Activated CD8-positive, alpha-beta memory T cell treated with anti-CD3 and anti-CD28 coated beads, Interleukin-2, amount 50 U/mL, for 4 hours (primary cell): ENCODE data around the gene ADAMTS10.
A peak's percentile ranks its signal among the peaks of the same experiment; 100 is the strongest.
"Not testable (repeated sequence)": the region's sequence is repeated elsewhere in the genome, so short reads cannot be mapped to it uniquely, and the experiment has no call there.

Experiments used
- DNase-seq: peaks from one replicate; pipeline ENCODE4 v3.0.0-alpha.2; 2020

Gene ADAMTS10

GRCh38 chr19:8622886-8623285, 12.4 kb upstream of the ADAMTS10 start:
- not testable (repeated sequence) for DNase-seq

DNA sequence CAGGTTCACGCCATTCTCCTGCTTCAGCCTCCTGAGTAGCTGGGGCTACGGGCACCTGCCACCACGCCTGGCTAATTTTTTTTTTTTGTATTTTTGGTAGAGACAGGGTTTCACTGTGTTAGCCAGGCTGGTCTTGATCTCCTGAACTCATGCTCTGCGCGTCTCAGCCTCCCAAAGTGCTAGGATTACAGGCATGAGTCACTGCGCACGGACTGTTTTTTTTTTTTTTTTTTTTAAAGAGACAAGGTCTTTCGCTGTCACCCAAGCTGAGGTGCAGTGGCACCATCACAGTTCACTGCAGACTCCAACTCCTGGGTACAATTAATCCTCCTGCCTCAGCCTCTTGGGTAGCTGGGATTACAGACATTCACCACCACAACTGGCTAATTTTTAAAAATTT, 8.2 kb upstream of the ADAMTS10 start:
- no peak for DNase-seq

- no peak for DNase-seq
Observed at GRCh38 chr19:8617984-8618383, 7.5 kb upstream of the ADAMTS10 start.

GRCh38 chr19:8617325-8617724, 6.8 kb upstream of the ADAMTS10 start:
- not testable (repeated sequence) for DNase-seq

DNA sequence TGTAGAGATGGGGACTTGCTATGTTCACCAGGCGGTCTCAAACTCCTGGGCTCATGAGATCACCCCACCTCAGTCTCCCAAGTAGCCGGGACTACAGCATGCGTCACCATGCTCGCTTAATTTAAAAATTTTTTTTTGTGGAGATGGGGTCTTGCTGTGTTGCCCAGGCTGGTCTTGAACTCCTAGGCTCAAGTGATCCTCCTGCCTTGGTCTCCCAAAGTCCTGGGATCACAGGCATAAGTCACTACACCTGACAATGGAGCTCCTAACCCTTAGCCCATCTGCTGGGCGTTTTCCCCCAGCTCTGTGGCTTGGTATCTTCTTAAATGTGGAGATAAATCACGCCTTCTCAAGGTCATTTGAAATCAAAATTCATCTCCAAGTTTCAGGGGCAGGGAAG, 6.3 kb upstream of the ADAMTS10 start:
- no peak for DNase-seq

DNA sequence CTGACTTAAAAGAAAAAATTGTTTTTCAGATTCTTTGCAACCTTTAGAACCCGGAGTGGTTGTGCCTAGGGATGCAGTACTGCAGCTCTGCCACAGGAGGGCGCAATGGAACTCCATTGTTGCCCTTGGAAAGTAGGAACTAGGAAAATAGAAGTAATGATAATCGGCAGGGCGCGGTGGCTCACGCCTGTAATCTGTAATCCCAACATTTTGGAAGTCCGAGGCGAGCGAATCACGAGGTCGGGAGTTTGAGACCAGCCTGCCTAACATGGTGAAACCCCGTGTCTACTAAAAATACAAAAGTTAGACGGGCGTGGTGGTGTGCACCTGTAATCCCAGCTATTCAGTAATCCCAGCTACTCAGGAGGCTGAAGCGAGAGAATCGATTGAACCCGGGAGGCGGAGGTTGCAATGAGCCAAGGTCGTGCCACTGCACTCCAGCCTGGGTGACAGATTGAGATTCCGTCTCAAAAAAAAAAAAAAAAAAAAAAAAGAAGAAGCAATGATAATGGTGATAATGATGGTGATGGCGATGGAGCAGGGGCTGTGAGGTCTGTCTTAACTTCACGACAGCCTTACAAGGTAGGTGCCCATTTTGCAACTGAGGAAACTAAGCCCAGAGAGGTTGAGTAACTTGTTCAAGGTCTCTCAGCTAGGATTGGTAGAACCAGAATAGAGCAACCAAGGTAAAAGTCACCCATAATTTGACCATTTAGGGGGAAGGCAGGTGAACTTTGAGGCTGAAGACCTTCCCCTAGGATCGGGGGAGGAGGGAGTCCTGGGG, 5.5 kb upstream of the ADAMTS10 start:
- peak; percentile 63 for DNase-seq

DNA sequence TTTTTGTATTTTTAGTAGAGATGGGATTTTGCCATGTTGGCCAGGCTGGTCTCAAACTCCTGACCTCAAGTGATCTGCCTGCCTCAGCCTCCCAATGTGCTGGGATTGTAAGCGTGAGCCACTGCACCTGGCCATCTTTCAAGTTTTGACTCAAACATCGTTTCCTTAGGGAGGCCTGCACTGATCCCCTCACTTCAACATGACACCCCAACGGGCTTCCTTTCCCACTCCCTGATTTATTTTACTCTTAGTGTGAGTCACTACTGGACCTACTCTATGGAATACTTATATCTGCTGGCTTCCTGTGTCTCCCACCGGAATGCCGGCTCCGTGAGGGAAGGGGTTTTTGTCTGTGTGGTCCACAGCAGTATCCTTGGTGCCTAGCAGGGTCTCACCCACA, 4.5 kb upstream of the ADAMTS10 start:
- DNase-seq: no peak

DNA sequence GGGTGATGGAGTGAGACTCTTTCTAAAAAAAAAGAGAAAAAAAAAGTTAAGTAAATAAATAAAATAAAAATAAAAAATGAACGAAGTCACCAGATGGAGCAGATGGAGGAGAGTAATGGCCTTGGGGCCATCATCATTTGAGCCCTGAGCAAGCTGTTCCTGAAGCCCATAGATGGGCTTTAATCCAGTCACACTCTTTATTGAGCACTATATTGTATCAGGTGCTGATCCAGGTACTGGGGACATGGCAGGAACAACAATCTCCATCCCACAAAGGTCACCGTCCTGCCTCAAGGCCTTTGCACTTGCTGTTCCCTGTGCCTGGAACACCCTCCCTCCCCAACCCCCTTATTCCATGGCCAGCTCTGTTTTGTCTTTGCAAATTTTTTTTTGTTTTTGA, 3.9 kb upstream of the ADAMTS10 start:
- no peak for DNase-seq

DNA sequence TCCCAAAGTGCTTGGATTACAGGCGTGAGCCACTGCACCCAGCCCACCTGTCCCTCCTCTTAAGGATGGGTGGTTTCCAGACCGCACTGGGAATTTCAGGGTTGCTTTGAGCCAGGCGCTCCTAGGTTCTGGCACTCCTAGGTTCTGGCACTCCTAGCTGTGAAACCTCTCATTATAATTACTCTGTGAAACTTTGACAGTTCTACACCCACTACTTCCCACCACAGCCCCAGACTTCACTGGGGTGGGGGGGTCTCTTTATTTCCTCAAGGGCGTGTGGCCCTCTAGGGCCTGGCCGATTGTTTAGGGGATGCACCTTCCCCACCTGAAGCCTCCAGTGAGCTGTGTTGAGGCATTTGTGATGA, 2.3 kb upstream of the ADAMTS10 start:
- DNase-seq: no peak

GRCh38 chr19:8611877-8612806, 1.6 kb upstream of the ADAMTS10 start:
- no peak for DNase-seq

DNA sequence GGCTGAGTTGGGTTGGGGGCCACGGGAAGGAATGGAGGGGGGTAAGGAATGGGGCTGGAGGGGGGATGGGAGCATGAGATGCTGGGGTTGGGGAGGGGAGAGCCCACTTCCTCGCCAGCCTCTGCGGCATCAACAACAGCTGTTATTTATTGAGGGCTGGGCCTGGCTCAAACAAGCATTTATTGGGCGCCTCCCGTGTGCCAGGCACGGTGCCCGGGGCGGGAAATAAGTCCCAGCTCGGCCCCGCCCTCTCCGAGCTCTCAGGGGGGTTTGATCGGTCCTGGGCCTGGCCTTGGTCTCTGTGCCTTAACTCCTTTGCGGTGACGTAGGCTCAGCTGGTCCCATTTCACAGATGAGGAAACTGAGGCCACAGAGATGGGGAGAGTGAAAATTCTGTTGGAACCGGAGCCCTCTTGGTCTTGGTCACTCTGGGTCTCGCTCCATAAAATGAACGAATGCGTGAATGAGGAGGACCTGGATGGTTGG, 919 bp upstream of the ADAMTS10 start:
- no peak for DNase-seq

DNA sequence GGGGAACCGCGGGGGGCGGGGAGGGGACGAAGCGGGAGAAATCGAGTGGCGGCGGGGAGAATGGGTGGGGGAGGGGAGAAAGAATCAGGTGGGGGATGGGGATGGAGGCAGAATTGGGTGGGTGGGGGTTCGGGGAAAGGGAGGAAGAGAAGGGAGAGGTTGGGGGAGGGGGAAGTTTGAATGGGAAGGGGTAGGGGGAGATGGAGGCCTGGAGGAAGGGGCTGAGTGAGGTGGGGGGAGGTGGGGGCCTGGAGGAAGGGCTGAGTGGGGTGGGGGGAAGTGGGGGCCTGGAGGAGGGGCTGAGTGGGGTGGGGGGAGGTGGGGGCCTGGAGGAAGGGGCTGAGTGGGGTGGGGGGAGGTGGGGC, 403 bp upstream of the ADAMTS10 start:
- DNase-seq: no peak

GRCh38 chr19:8609279-8610040, 1.1 kb downstream of the ADAMTS10 start:
- no peak for DNase-seq

GRCh38 chr19:8608941-8609278, 1.6 kb downstream of the ADAMTS10 start:
- no peak for DNase-seq

- no peak for DNase-seq
Observed at GRCh38 chr19:8607386-8607785, 3.1 kb downstream of the ADAMTS10 start.

DNA sequence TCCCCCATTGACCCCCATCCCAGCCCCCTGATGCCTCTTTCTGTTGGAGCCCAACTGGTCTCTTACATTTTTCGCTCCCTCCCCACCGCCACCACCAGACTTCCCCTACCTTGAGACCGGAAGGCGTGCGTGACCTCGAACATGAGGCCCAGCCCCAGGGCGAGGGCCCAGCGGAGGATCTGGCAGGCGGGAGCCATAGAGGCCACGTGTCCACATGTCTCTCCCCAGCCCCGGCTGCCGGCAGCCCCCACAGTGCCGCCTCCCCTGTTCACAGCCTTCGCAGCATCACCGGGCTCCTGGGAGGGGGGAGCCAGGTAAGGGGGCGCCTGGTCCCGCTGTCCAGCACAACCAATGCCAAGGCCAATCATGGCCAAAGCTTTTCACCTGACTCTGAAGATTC, 5.0 kb downstream of the ADAMTS10 start:
- no peak for DNase-seq

DNA sequence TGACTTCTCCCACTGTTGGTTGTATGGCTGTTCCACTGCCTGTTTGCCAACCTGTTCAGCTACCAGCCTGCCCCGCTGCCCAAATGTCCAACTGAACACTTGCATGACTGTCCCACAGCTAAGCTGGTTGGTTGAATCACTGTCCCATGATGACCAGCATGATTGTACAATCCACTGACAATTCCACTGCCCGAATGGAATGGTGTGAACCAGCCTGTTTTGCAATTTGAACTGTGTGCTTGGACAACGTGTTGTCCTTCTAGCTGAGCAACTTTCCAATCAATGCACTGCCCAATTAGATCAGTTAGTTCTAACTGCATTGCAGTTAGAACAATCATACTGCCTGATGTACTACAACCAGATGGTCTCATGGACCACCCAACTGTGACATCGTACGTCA, 8.7 kb downstream of the ADAMTS10 start:
- DNase-seq: no peak

- DNase-seq: no peak
Observed at GRCh38 chr19:8600816-8601215, 9.7 kb downstream of the ADAMTS10 start.

DNA sequence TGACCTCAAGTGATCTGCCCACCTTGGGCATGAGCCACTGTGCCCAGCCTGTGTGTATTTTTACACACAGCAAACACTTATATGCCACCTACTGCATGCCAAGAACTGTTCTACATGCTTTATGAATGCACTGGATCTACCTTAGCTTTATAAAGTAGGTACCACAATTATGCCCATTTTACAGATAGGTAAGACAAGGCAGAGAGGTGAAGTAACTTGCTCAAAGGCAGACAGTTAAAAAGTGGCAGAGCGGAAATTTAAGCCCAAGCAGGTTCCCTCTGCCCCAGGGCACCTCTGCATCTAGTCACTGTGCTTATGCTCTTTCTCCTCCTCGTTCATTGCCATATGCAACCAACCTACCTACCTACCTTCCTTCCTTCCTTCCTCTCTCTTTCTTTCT, 10.5 kb downstream of the ADAMTS10 start:
- no peak for DNase-seq

DNA sequence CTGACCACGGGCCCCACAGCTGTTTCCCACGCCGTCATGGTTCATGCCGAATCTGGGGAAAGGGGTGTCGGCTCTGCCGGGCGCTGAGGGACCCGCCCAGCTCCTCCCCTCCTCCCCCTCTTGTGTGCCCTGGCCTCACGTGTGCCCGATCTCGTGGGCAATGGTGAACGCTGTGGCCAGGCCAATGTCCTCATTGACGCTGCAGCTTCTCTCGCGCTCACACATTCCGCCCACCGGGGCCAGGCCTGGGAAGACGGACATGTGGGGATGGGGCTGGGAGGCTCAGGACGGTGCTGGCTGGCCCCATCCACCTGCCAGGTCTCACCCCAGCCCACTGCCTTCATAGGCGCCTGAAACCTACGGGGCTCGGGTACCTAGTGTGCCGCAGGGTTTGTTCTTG, 14.3 kb downstream of the ADAMTS10 start:
- no peak for DNase-seq

GRCh38 chr19:8595651-8596050, 14.9 kb downstream of the ADAMTS10 start:
- no peak for DNase-seq

- no peak for DNase-seq
Observed at GRCh38 chr19:8593931-8594330, 16.6 kb downstream of the ADAMTS10 start.

DNA sequence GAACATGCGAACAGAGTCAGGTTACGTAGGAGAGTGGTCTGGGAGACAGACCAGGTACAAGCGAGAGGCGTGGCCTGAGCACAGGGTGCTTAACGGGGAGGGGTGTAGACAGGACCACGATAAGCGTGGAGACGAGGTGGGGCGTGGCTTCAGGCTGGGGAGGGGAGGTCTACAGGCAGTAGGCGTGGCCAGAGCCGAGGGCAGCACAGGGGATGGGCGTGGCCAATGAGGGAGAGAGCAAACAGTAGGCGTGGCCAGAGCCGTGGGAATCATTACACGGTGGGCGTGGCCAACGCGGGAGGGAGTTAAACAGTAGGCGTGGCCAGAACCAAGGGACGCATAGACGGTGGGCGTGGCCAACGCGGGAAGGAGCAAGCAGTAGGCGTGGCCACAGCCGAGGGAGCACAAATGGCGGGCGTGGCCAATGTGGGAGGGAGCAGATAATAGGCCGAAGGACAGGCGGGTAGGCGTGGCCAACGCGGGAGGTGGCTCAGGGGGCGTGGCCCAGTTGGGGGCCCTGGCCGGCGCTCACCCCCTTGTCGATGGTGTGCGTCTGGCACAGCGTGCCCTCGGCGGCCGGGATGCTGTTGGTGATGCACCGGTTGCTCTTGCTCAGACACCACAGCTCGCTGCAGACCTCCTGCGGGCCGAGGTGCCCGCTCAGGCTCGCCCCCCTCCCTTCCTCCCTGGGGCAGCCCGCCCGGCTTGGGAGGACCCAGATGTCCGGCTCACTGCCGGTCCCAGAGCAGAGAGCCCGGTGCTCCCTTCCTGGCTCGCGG, 18.1 kb downstream of the ADAMTS10 start:
- DNase-seq: peak; percentile 93
